GM11168 (cell line): Measurements from ENCODE around the gene RPS6KB1.
"Not testable (repeated sequence)": the region's sequence is repeated elsewhere in the genome, so short reads cannot be mapped to it uniquely, and the experiment has no call there.

Experiments used
- in situ Hi-C: fragments of 300-500 bp; cut with MboI; formaldehyde crosslinking; loops from one replicate; pipeline ENCODE4 v1.12.0; 2022; ENCODE audit warnings: low sequenced_read_pairs; ENCODE audit not compliant: unreplicated experiment

RPS6KB1 gene

GRCh38 chr17:59892924-59893675 is at the start of gene RPS6KB1, which contains the start of gene TUBD1:
Gene RPS6KB1, plus strand, starts transcription at chr17:59893121. Its CDS starts 64 bp downstream, at chr17:59893185.
Gene TUBD1, minus strand, starts transcription at chr17:59892943. Its CDS starts 1,941 bp downstream, at chr17:59891002.
- in situ Hi-C loops: no loop called here

- in situ Hi-C loops: loop anchor here (5.0 kb wide), 1 partner anchor 98 kb away; no protein-coding TSS in a partner anchor
Observed at GRCh38 chr17:59844884-59845594, 47.9 kb upstream of the RPS6KB1 start.

- in situ Hi-C loops: loop anchor here (5.0 kb wide), 1 partner anchor 98 kb away; no protein-coding TSS in a partner anchor
Observed at GRCh38 chr17:59845595-59846393, 47.1 kb upstream of the RPS6KB1 start.

GRCh38 chr17:59846394-59847165 is 46.3 kb upstream of the RPS6KB1 start:
- in situ Hi-C loops: loop anchor here (5.0 kb wide), 1 partner anchor 99 kb away; no protein-coding TSS in a partner anchor

- in situ Hi-C loops: loop anchor here (5.0 kb wide), 1 partner anchor 101 kb away; no protein-coding TSS in a partner anchor
Observed at GRCh38 chr17:59848385-59848668, 44.6 kb upstream of the RPS6KB1 start.

DNA sequence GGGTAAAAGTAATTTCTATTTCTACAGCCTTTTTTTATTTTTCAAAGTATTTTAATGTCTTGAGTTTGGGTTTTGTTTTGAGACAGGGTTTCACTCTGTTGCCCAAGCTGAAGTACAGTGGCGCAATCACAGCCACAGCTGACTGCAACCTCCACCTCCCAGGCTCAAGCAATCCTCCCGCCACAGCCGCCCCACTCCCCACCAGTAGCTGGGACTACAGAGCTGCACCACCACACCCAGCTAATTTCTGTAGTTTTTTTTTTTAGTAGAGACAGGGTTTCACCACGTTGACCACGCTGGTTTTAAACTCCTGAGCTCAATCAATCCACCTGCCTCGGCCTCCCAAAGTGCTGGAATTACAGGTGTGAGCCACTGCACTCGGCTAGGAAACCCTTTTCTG is 44.1 kb upstream of the RPS6KB1 start:
- in situ Hi-C loops: loop anchor here (5.0 kb wide), 1 partner anchor 101 kb away; no protein-coding TSS in a partner anchor

DNA sequence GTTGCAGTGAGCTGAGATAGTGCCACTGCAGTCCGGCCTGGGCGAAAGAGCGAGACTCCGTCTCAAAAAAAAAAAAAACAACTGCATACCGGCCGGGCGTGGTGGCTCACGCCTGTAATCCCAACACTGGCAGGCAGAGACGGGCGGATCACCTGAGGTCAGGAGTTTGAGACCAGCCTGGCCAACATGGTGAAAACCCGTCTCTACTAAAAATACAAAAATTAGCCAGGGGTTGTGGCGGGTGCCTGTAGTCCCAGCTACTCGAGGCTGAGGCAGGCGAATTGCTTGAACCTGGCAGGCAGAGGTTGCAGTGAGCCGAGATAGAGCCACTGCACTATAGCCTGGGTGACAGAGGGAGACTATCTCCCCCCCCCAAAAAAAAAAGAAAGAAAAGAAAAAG is 42.6 kb upstream of the RPS6KB1 start:
- in situ Hi-C loops: not testable (repeated sequence)

DNA sequence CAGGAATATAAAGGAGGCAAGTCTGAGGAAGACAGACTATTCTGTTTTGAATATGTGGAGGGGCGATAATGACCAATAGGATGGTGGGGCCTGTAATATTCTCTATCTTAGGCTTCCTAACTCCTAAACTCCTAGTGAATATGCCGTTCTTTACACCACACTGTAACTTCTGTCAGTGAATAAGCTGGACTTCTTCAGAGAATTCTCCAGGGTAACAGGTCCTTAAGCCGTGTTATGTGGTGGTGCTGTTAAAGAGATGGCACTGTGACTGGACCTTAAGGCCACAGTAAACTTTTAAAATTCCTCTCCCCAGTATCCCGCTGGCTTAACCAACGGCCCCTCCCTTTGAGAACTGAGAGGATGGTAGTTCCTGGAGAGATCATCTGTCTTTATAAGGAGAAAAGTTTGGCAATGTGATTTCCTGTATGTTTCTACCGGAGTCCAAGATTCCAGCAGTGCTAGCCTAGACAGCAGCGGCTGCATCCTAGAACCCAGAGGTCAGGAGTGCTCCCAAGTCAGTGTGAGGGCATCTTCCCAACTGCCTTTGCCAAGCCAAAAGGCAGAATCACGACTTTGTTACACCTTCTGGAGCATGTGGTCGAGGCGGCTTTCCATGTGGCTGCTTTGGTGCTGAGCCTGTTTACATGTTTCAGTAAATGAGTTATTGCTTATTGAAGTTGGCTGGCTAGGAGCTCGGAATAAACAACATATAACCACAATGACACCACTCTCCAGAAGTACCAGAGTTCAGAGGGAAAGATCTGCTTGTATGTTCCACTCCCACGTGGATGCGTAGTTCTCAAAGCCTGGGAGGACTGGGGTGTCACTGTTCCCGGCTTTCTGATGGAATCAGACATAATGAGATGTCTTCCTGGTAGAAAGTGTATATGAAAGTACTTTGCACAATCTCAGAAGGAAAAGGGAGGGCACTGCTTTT is 41.2 kb upstream of the RPS6KB1 start:
- in situ Hi-C loops: no loop called here

DNA sequence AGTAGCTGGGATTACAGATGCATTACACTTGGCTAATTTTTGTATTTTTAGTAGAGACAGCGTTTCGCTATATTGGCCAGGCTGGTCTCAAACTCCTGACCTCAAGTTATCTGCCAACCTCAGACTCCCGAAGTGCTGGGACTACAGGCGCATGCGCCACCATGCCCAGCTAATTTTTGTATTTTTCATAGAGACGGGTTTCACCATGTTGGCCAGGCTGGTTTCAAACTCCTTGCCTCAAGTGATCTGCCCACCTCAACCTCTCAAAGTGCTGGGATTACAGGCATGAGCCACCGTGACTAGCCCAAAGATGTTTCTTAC is 40.1 kb upstream of the RPS6KB1 start:
- in situ Hi-C loops: not testable (repeated sequence)

DNA sequence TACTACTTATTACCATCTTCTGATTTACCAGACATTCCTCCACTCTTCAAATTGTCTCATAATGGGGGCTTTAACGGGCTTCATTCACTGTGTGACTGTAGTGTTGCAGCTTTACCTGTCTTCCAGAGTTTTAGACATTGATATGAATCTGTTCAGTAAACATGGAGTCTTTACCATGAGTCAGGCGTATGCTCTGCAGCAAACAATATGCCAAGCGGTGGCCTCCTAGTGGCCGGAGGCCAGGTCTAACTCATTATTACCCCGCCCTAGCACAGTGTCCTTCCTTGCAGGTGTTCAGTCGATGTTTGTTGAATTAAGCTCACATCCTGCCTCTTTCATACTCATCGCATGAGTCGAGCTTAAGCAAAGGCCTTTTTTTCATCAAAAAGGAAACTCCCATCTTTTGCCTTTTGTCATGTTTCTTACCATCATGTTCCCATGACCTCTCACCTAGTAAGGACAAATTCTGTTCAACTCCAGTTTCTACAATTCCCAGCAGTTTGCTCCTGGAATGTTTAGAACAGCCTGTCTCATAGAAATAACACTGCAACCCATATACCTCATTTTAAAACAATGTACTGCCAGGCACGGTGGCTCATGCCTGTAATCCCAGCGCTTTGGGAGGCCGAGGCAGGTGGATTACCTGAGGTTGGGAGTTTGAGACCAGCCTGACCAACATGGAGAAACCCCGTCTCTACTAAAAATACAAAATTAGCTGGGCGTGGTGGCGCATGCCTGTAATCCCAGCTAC is 39.6 kb upstream of the RPS6KB1 start:
- in situ Hi-C loops: no loop called here

DNA sequence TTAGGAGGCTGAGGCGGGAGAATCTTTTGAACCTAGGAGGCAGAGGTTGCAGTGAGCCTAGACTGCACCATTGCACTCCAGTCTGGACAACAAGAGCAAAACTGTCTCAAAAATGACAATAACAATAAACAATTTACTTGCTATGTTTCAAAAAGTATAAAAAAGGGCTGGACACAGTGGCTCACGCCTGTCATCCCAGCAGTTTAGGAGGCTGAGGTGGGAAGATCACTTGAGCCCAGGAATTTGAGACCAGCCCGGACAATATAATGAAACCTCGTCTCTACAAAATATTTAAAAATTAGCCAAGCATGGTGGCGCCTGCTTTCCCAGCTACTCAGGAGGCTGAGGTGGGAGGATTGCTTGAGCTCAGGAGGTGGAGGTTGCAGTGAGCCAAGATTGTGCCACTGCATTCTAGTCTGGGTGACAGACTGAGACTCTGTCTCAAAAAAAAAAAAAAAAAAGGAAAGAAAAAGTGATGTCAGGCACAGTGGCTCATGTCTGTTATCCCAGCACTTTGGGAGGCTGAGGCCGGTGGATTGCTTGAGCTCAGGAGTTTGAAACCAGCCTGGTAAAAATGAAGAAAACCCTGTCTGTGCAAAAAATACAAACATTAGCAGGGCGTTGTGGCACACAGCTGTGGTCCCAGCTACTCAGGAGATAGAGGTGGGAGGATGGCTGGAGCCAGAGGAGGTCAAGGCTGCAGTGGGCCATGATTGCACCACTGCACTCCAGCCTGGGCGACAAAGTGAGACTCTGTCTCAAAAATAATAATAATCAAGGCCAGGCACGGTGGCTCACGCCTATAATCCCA is 38.8 kb upstream of the RPS6KB1 start:
- in situ Hi-C loops: not testable (repeated sequence)

DNA sequence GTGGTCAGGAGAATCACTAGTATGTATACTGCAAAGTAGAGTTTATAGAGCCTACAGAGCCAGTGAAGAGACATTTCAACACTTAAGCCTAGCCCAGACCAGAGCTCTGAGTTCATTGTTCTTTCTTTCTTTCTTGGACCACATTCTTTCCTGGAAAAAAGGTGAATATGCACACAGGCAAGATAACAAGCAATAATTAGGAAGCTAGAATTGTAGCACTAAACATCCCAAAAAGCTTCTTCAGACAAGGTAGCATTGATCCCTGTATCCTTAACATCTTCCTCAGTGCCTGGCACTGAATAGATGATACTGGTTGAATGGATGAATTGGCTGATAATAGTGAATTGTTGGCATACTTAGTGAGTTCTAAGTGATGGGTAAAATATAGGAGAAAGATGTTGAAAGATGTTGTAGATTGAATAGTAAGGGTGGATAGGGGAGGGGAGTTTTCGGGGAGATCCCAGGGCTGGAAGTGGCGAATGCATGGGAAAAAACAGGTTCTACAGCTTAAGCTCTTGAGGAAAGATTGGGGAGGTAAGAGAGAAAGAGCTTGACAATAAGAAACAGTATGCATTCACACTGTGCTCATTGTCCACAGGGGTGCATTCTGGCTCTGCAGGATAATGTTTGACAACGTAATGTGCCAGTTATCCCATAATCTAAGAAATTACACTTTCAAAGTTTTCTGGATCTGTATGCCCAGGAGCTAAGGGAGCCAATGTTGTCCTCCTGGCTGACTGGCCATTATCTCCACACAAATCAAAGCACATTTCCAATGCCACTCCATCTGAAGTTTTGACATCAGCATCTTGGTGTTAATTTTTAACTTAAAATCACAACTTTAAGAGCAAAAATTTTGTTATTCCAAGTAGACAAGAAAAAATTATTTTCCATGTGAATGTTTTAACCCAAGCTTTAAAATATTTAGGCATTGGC is 35.8 kb upstream of the RPS6KB1 start:
- in situ Hi-C loops: no loop called here

DNA sequence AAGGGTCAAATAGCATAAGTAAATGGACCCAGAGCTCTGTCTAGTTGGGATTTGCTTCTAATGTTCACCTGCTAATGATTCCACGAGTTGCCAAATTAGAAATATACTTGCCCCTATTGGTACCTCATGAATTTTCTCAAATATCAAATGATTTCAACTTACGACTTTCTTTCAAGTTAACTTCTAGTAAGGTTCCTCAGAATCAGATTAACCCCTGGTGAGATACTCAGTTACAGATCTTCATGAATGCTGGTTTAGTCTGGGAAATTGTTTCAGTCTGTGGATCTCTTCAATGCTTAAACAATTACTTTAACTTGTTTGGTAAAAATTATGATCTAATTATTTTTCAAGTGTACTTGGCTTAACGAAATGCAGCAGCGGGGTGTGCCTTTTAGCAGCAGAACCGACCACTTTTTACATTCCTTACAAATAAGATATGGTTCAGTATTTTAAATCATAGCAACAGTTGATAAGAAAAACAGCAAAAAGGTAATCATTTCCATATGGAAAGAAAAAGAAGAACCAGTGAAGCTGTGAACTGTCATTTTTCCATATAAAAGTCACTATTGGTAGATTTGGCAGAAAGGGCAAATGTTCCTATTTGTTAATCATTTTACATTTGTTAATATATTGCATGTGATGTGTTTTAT is 34.6 kb upstream of the RPS6KB1 start:
- in situ Hi-C loops: no loop called here

- in situ Hi-C loops: no loop called here
Observed at GRCh38 chr17:59858932-59859331, 34.0 kb upstream of the RPS6KB1 start.

GRCh38 chr17:59859444-59860025 is 33.4 kb upstream of the RPS6KB1 start:
- in situ Hi-C loops: no loop called here

GRCh38 chr17:59863616-59864015 is 29.3 kb upstream of the RPS6KB1 start:
- in situ Hi-C loops: no loop called here
